DOHH2 (cell line): ENCODE measurements around the gene DNMT3A.

Source experiments
- CTCF ChIP-seq: fragments of 200-600 bp; sonication (generic); IDR thresholded peaks from one replicate; pipeline ENCODE4 v1.5.1; 2014; ENCODE audit warnings: antibody characterized with exemption, mild to moderate bottlenecking, low read depth, low read length; ENCODE audit not compliant: poor library complexity, severe bottlenecking
- EZH2phosphoT487 ChIP-seq: fragments of 200-600 bp; sonication (generic); IDR thresholded peaks from 2 replicates; pipeline ENCODE4 v1.6.1; 2017; ENCODE audit warnings: borderline replicate concordance, mild to moderate bottlenecking, antibody characterized with exemption, low read length, moderate library complexity, mixed read lengths

GRCh38 chr2:25254961-25255360 is 86.8 kb downstream of the DNMT3A start:
- TF ChIP-seq CTCF: no peak
- no peak for TF ChIP-seq EZH2phosphoT487
